Stimulated activated naive CD8-positive, alpha-beta T cell treated with anti-CD3 and anti-CD28 coated beads, Interleukin-15, Interleukin-2, amounts not matched to agents 100 ng/mL and 50 ng/mL, for 24 hours (primary cell): ENCODE data around the gene IL16.
"Not testable (repeated sequence)": the region's sequence is repeated elsewhere in the genome, so short reads cannot be mapped to it uniquely, and the experiment has no call there.

Experiments
- H3K27ac Mint-ChIP-seq: one replicate; pipeline ENCODE4 v1.8.0; 2021; ENCODE audit warnings: mild to moderate bottlenecking, mixed read lengths
- H3K27me3 Mint-ChIP-seq: one replicate; pipeline ENCODE4 v1.8.0; 2021; ENCODE audit warnings: mixed read lengths
- H3K36me3 Mint-ChIP-seq: one replicate; pipeline ENCODE4 v1.8.0; 2021; ENCODE audit warnings: low read depth, mixed read lengths
- H3K4me1 Mint-ChIP-seq: one replicate; pipeline ENCODE4 v1.8.0; 2021; ENCODE audit warnings: low read depth, mixed read lengths
- H3K4me3 Mint-ChIP-seq: one replicate; pipeline ENCODE4 v1.8.0; 2021; ENCODE audit warnings: mild to moderate bottlenecking, mixed read lengths
- H3K9me3 Mint-ChIP-seq: one replicate; pipeline ENCODE4 v1.8.0; 2021; ENCODE audit warnings: mixed read lengths

IL16 gene

DNA sequence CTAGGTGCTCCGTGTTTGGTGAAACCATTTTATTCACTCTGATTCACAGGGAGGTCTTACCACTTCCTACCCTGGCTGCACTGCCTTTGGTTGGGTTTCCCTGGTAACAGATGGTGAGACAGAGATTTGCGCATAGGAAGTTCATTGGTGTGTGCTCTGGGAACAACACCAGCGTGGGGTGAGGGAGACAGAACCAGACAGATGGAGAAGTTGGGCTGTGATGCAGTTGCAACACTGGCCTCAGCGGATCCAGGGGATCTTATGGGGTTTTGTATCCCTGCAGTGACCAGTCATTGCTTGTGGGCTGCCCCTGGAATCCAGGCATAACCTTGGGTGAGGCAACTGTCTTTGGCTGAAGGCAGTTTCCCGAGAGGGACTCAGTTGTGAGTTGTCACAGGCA, 12.5 kb upstream of the IL16 start:
- no peak overlapping the region for H3K27ac Mint-ChIP-seq
- peaks cover 30% of the 10 kb centered on the region for H3K27me3 Mint-ChIP-seq
- H3K9me3 Mint-ChIP-seq, result no peaks in the 10 kb centered on the region
- H3K4me3 Mint-ChIP-seq, result no peak overlapping the region
- peaks cover 11% of the 10 kb centered on the region for H3K4me1 Mint-ChIP-seq
- no peaks in the 10 kb centered on the region for H3K36me3 Mint-ChIP-seq

DNA sequence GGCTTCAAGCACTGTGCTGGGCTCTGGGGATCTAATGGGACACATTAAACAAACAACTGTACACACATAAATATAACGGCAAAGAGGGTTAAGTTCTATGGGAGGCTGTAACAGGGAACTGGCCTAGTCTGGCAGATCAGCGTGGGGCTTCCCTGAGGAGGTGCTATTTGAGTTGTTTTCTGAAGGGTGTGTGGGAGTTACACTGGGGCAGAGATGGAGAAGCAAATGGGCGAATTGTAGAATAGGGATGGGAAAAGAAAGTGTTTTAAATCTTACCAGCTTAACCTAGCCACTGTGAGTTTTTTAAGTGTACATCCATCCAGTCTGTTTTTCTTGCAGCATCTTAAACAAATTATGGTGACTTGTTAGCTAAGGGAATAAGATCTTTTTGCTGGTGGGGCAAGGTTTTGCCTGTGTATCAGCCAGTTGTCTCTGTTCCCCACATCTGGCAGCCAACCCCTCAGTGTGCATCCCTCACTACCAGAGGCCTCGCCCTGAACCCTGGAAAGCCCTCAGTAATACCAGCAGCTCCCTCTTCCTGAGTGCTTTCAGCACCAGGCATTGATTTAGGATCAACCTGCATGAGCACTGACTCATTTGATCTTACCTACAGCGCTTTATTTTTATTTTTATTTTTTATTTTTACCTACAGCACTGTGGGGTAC, 10.9 kb upstream of the IL16 start:
- Mint-ChIP-seq H3K27me3 (peaks cover 30% of the 10 kb centered on the region), H3K27ac (no peak overlapping the region), H3K4me3 (no peak overlapping the region), H3K9me3 (no peaks in the 10 kb centered on the region), H3K4me1 (peaks cover 11% of the 10 kb centered on the region), H3K36me3 (no peaks in the 10 kb centered on the region)

DNA sequence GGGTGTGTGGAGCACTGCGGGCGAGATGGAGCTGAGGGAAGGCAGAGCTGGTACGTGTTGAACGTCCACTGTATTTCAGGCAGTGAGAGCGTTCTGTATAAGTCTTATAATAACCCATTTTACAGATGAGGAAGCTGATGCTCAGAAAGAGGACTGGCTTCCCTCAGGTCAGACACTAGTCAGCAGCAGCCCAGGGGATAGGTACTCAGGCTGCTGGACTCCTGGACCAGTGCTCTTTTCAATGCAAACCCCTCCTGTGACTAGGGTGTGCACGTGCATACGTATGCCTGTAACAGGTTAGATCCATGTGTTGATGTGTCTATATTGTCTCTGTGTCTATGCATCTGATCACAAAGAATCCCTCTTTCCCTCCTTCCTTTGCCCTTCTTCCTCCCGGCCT, 8.3 kb upstream of the IL16 start:
- Mint-ChIP-seq H3K27ac (no peak overlapping the region), H3K27me3 (peaks cover 20% of the 10 kb centered on the region), H3K4me1 (peaks cover 8% of the 10 kb centered on the region), H3K4me3 (no peak overlapping the region), H3K9me3 (no peaks in the 10 kb centered on the region), H3K36me3 (no peaks in the 10 kb centered on the region)

DNA sequence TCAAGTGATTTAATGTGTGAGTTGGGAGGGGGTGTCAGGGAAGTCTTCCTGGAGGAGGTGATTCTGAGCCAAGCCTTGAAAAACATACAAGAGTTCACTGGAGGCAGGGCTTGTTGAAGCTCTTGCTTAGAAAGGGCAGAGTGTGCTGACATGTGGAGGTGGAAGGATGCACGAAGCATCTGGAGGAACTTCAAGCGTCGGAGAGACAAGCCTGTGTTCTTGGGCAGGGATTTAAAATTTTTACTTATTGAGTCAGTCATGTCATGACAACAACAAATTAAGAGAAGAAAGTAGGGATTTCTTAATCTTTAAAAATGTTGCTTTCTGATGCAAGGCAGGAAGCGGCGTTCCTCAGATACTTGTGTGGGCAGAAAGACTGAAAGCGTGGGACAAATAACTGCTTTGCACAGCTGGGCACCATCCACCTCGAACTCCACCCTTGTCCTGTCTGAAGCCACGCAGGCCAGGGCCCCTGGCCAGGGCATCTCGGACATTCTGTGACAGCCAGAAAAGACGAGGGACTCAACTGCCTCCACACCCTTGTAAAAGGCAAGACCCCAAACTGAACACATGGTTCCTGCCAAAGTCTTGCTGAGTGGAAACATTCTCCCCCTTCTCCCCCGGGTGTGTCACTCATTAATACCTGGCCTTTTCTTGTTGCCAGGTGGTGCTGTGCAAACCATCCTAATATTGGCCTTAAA, 6.9 kb upstream of the IL16 start:
- Mint-ChIP-seq H3K9me3 (no peaks in the 10 kb centered on the region), H3K4me1 (no peaks in the 10 kb centered on the region), H3K27me3 (peaks cover 14% of the 10 kb centered on the region), H3K27ac (no peak overlapping the region), H3K4me3 (no peak overlapping the region), H3K36me3 (no peaks in the 10 kb centered on the region)

DNA sequence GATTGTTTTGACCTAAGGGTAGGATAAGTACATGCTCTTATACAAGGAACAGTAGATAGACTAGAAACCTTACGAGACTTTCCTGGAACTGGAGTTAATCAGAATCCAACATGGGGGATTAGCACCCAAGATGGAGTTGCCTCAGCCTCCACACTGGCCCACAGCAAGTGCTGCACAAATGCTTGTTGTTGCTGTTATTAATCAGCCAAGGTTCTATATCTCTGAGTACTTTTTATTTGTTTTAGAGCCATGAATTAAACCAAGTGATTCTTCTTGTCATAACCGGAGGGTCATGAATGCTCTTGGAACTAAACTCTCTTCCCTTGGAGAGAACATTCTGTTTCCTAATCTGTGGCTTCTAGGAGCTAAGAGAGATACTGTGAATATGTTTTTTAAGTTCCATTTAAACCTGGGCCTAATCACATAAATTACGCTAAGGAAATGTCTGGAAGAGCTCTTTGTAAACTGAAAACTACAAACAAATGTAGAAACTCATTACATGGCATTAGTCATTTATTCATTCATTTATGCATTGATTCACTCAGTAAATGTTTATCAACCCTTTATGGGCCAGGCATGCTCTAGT, 5.7 kb upstream of the IL16 start:
- no peak overlapping the region for H3K27ac Mint-ChIP-seq
- H3K4me3 Mint-ChIP-seq, result no peak overlapping the region
- H3K27me3 Mint-ChIP-seq, result peaks cover 14% of the 10 kb centered on the region
- H3K9me3 Mint-ChIP-seq, result no peaks in the 10 kb centered on the region
- no peaks in the 10 kb centered on the region for H3K4me1 Mint-ChIP-seq
- H3K36me3 Mint-ChIP-seq, result no peaks in the 10 kb centered on the region

DNA sequence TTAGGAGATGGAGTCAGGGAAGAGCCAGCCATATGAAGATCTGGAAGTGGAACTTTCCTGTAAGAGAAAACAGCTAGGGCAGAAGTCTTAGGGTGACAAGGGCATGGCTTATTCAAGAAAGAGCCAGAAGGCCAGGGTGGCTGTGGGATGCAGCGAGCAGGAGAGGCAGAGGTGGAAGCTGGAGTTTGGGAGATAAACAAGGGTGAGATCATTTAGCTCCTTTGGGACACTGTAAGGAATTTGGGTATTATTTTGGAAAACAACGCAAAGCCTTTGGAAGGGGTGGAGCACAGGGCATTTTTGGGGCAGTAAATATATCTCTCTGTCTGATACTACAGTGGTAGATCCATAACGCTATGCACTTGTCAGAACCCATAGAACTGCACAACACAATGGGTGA, 5.0 kb upstream of the IL16 start:
- H3K9me3 Mint-ChIP-seq, result no peaks in the 10 kb centered on the region
- H3K27ac Mint-ChIP-seq, result no peak overlapping the region
- H3K4me1 Mint-ChIP-seq, result no peaks in the 10 kb centered on the region
- H3K36me3 Mint-ChIP-seq, result no peaks in the 10 kb centered on the region
- no peak overlapping the region for H3K4me3 Mint-ChIP-seq
- H3K27me3 Mint-ChIP-seq, result peaks cover 14% of the 10 kb centered on the region

DNA sequence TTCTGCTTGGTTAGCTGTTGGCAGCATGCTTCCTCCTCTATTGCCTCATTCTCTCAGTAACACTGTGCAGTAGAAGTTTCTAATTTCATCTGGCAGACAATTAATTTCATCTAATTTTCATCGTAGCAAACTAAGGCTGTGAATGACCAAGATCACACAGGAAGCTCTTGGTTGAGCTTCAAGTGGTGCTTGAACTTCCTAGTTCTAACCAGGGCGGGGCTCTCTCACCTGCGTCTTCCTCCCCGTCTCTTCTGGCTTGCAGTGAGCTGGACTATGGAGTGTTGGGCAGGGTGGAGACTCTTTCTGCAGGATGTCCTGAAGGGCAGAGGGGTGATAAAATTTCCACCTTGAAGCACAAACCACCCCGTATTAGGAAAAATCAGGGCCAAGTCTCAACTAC, 2.0 kb upstream of the IL16 start:
- Mint-ChIP-seq H3K36me3 (no peaks in the 10 kb centered on the region), H3K9me3 (no peaks in the 10 kb centered on the region), H3K27me3 (peaks cover 14% of the 10 kb centered on the region), H3K4me1 (no peaks in the 10 kb centered on the region), H3K27ac (no peak overlapping the region), H3K4me3 (no peak overlapping the region)

GRCh38 chr15:81195339-81195864, 1.3 kb upstream of the IL16 start:
- H3K27me3 Mint-ChIP-seq, result peaks cover 14% of the 10 kb centered on the region
- no peak overlapping the region for H3K4me3 Mint-ChIP-seq
- H3K36me3 Mint-ChIP-seq, result no peaks in the 10 kb centered on the region
- no peaks in the 10 kb centered on the region for H3K9me3 Mint-ChIP-seq
- H3K27ac Mint-ChIP-seq, result no peak overlapping the region
- no peaks in the 10 kb centered on the region for H3K4me1 Mint-ChIP-seq

DNA sequence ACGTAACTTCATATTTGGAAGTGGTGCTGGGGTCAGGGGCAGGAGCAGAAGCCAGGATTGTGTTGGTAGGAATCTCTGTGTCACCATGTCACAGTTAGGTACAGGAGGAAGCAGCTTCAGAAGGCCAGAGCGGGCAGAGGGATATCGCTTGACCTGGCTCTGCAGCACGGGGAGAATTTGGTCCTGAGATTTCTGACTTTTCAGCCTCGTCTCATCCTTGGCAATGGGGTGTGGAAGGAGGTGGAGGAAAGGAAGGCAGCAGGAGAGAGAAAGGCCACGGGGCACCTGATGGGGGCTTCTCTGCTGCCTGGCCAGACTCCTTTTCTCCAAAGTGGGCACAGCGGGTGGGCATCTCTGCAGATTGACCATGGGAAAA, 564 bp downstream of the IL16 start:
- H3K4me3 Mint-ChIP-seq, result no peak overlapping the region

GRCh38 chr15:81197688-81198281, 1.1 kb downstream of the IL16 start:
- Mint-ChIP-seq H3K27ac (no peak overlapping the region), H3K4me3 (no peak overlapping the region), H3K36me3 (no peaks in the 10 kb centered on the region), H3K27me3 (peaks cover 7% of the 10 kb centered on the region), H3K4me1 (no peaks in the 10 kb centered on the region), H3K9me3 (no peaks in the 10 kb centered on the region)

More for the DNA sequence above, 564 bp downstream of the IL16 start:
- Mint-ChIP-seq H3K27ac (no peak overlapping the region), H3K27me3 (peaks cover 10% of the 10 kb centered on the region), H3K9me3 (no peaks in the 10 kb centered on the region), H3K4me1 (no peaks in the 10 kb centered on the region), H3K36me3 (no peaks in the 10 kb centered on the region)

DNA sequence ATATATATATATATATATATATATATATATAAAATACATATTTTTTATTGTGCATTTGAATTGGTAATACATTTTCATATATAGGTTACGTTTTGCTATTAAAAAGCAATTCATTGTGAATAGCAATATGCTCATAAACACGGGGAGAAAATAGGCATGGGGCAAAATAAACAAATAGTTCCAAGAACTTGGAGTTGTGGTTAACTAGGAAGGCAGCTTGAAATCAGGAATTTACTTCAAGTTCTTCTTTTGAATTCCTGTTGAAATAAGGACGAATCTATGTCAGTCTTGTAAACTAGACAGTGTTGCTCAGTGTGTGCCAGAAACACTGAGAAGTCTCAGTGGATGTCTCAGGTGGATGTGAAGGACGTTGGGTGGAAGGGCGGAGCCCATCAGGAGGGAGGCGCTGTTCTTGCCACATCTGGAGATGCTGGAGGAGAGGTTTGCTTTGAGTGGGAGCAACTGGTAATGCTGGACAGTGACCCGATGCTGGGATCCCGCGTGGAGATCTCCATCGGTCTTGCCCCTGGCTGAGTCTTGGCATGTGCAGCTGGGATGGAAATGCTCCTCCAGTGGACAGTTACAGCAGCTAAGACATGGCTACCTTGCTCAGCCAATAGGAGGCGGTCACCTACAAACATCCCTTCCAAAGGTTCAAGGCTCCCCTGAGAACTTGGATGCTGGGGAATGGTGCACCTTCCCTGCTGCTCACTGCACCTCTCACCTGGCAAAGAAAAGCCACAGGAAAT, 2.5 kb downstream of the IL16 start:
- H3K36me3 Mint-ChIP-seq, result no peaks in the 10 kb centered on the region
- no peaks in the 10 kb centered on the region for H3K27me3 Mint-ChIP-seq
- no peak overlapping the region for H3K27ac Mint-ChIP-seq
- no peaks in the 10 kb centered on the region for H3K9me3 Mint-ChIP-seq
- no peaks in the 10 kb centered on the region for H3K4me1 Mint-ChIP-seq
- H3K4me3 Mint-ChIP-seq, result no peak overlapping the region

- H3K36me3 Mint-ChIP-seq, result no peaks in the 10 kb centered on the region
- H3K27me3 Mint-ChIP-seq, result no peaks in the 10 kb centered on the region
- no peaks in the 10 kb centered on the region for H3K9me3 Mint-ChIP-seq
- no peaks in the 10 kb centered on the region for H3K4me1 Mint-ChIP-seq
- no peak overlapping the region for H3K4me3 Mint-ChIP-seq
- no peak overlapping the region for H3K27ac Mint-ChIP-seq
Measured at GRCh38 chr15:81206018-81206417, 9.3 kb downstream of the IL16 start.

DNA sequence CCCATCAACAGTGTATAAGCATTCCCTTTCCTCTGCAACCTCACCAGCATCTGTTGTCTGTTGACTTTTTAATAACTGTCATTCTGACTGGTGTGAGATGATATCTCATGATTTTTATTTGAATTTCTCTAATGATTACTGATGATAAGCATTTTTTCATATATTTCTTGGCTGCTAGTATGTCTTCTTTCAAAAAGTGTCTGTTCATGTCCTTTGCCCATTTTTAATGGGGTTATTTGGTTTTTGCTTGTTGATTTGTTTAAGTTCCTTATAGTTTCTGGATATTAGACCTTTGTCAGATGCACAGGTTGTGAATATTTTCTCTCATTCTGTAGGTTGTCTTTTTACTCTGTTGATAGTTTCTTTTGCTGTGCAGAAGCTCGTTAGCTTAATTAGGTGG, 11.3 kb downstream of the IL16 start:
- not testable (repeated sequence) for H3K9me3 Mint-ChIP-seq, H3K4me1 Mint-ChIP-seq, H3K27me3 Mint-ChIP-seq, H3K4me3 Mint-ChIP-seq, H3K27ac Mint-ChIP-seq, H3K36me3 Mint-ChIP-seq

DNA sequence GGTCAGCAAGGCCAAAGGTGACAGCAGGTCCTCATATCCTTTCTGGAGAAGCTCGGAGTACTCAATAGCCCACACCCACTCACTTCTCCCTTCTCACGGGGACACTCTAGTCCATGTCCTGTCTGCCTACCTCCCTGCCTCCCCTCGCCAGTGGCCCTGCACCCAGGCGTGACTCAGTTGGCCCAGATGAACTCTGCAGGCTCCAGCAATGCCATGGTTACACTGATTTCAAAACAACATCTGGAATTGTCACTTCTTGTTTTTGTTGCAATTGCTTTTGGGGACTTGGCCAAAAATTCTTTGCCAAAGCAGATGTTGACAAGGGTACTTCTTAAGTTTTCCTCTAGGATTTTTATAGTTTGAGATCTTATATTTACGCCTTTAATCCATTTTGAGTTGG, 13.0 kb downstream of the IL16 start:
- Mint-ChIP-seq H3K9me3 (peaks cover 9% of the 10 kb centered on the region), H3K4me3 (no peak overlapping the region), H3K4me1 (no peaks in the 10 kb centered on the region), H3K27ac (no peak overlapping the region), H3K27me3 (no peaks in the 10 kb centered on the region), H3K36me3 (no peaks in the 10 kb centered on the region)

DNA sequence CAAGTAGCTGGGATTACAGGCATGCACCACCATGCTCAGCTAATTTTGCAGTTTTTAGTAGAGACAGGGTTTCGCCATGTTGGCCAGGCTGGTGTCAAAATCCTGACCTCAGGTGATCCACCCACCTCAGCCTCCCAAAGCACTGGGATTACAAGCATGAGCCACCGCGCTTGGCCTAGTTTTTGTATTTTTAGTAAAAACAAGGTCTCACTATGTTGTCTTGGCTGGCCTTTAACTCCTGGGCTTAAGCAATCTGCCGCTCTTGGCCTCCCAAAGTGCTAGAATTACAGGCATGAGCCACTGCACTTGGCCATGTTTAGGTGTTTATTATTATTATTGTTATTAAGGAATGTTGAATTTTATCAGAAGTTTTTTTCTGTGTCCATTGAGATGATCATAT, 14.7 kb downstream of the IL16 start:
- peaks cover 7% of the 10 kb centered on the region for H3K36me3 Mint-ChIP-seq
- no peaks in the 10 kb centered on the region for H3K27me3 Mint-ChIP-seq
- no peaks in the 10 kb centered on the region for H3K4me1 Mint-ChIP-seq
- peaks cover 18% of the 10 kb centered on the region for H3K9me3 Mint-ChIP-seq
- H3K27ac Mint-ChIP-seq, result no peak overlapping the region
- H3K4me3 Mint-ChIP-seq, result no peak overlapping the region
